Measurements from ENCODE around the gene HS3ST3B1. TPM values are rescaled to one million over a fixed set of nuclear protein-coding genes. Genes with fewer than 3 reads are reported as not detected.

HS3ST3B1 gene
- 1 to 10 TPM in 2 of 4 donors, under 1 TPM in 2; 0.10 to 4.0 (median 0.82) TPM for total RNA-seq

DNA sequence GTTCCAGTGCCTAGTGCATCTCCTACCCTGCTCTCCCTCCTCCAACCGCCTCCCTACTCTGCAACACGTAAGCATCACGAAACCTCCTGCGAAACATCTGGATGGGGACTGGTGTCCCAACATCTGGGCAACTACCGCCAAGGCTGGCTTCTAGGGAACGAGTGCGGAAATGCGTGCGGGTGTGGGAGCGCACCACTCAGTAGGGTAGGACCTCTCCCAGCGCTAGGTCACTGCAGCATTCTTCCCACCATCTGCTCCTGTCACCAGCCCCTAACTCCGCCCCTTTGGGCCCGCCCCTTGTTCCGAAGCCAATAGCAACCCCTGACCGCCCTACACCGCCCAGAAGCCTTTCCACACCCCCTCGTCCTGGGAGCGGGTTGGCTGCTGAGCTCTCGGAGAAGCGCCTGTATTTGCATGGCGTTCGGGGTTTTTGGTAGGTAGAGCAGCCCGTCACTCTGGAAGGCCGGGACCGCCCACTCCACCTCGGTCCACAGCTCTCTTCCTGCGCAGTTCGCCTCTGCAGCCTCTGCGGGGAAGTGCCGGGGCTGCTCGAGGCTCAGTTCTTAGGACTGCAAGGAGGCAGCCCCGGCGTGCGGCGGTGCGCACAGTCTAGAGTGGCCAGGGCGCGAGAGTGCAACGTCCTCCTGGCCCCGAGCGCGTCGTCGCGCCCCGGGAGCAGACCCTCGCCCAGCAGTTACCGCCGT, at the start of gene HS3ST3B1:
HS3ST3B1 (plus strand) TSS at position 507 of the 704 bp plus-strand sequence. CDS start 438 bp downstream, outside the sequence.
- peaks cover 60 to 89% (median 85%) of the 10 kb centered on the region in 3 donors for H3K27me3 ChIP-seq
- intact Hi-C loops (cut with DNase I; ENCODE audit: low total_unique reads) = loop anchor here (2.0 to 5.0 kb wide), 3 partner anchors 94 to 1283 kb away; partner anchors contain the start of gene ELAC2
- TF ChIP-seq POLR2A (IDR thresholded peaks at IDR 0.05) = peak; percentile 77 to 86
- TF ChIP-seq, protein P1, sequence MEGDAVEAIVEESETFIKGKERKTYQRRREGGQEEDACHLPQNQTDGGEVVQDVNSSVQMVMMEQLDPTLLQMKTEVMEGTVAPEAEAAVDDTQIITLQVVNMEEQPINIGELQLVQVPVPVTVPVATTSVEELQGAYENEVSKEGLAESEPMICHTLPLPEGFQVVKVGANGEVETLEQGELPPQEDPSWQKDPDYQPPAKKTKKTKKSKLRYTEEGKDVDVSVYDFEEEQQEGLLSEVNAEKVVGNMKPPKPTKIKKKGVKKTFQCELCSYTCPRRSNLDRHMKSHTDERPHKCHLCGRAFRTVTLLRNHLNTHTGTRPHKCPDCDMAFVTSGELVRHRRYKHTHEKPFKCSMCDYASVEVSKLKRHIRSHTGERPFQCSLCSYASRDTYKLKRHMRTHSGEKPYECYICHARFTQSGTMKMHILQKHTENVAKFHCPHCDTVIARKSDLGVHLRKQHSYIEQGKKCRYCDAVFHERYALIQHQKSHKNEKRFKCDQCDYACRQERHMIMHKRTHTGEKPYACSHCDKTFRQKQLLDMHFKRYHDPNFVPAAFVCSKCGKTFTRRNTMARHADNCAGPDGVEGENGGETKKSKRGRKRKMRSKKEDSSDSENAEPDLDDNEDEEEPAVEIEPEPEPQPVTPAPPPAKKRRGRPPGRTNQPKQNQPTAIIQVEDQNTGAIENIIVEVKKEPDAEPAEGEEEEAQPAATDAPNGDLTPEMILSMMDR (IDR thresholded peaks at IDR 0.05 in 4 of 5, conservative IDR thresholded peaks at IDR 0.05 in 1 of 5) = peak in 1 of 5 experiments; percentile 14

DNA sequence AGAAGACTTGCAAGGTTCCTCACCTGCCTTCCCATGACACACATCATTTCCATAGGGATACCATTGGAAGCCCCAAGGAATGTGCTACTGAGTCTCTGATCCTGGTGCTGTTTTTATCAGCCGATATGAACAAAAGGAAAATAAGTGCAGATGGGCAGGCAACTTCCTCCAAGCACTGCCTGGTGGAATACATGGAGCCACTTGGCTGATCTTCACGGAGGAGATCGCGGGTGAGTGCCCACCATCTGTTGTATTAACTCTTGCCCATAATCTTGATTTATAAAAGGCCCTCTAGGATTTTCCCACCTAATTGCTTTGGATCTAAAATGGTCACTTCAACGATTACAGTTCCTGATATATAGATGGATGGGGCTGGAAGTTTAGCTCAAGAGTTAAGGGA, 39.5 kb upstream of the HS3ST3B1 start:
- no peak overlapping the region for H3K27ac ChIP-seq
- TF ChIP-seq, protein P1 (IDR thresholded peaks at IDR 0.05 in 4 of 5, conservative IDR thresholded peaks at IDR 0.05 in 1 of 5) = no peak
- no peak for TF ChIP-seq POLR2A (IDR thresholded peaks at IDR 0.05)
- in situ Hi-C loops (cut with MboI; ENCODE audit: low sequenced_read_pairs in 4 of 4) = no loop called here
- no peaks in the 10 kb centered on the region for H3K4me1 ChIP-seq
- no peak for ATAC-seq
- no peak overlapping the region for H3K4me3 ChIP-seq
- no peaks in the 10 kb centered on the region for H3K9me3 ChIP-seq
- intact Hi-C loops (cut with DNase I; ENCODE audit: low total_unique reads) = no loop called here
- H3K36me3 ChIP-seq = no peaks in the 10 kb centered on the region
- DNase-seq = no peak
- no peaks in the 10 kb centered on the region for H3K27me3 ChIP-seq

More for the DNA sequence above, at the start of gene HS3ST3B1:
- H3K9me3 ChIP-seq = no peaks in the 10 kb centered on the region
- H3K36me3 ChIP-seq = no peaks in the 10 kb centered on the region
- peak within 1 kb of the TSS; percentile 57 to 74 (median 70) for H3K4me3 ChIP-seq
- peaks cover 35 to 44% of the 10 kb centered on the region in 2 donors for H3K4me1 ChIP-seq
- ATAC-seq = peak; percentile 90 to 95
- peak; percentile 96 to 98 for DNase-seq
- in situ Hi-C loops (cut with MboI; ENCODE audit: low sequenced_read_pairs in 4 of 4) = loop anchor here in 2 of 4 donors (10.0 to 25.0 kb wide), 3 partner anchors 706 to 963 kb away; no protein-coding TSS in a partner anchor
- peak within 1 kb of the TSS; percentile 64 to 80 (median 70) for H3K27ac ChIP-seq

DNA sequence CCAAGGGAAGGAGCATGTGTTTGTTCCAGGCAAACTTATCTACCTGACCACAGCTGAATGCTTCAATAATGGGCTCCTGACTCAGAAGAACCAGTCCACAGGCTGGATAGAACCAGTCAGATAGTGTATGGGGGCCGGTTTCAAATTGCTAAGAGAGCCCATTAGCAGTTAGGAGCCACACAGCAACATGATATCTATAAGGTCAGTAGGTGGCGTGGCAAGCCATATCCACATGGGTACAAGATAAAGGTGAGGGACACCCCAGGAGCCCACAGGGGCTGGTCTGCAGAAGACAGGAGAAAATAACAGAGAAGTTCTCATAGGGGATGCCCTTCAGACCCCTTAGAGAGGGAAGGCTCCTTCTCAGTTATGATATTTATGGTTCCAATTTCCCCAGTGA, 32.6 kb upstream of the HS3ST3B1 start:
- in situ Hi-C loops (cut with MboI; ENCODE audit: low sequenced_read_pairs in 4 of 4) = no loop called here
- no peak for ATAC-seq

DNA sequence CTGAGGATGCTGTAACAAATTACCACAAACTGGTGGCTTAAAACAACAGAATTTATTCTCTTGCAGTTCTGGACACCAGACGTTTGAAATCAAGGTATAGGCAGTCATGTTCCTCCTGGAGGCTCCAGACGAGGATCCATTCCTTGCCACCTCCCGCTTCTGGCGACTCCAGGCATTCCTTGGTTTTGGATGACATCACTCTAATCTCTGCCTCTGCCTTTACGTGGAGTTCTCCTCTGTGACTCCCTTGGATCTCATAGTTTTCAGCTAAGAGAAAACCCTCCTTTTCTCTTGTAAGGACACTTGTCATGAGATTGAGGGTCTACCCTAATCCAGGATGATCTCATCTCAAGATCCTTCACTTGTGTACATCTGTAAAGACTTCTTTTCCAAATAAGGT, 31.4 kb upstream of the HS3ST3B1 start:
- TF ChIP-seq, protein P1 (IDR thresholded peaks at IDR 0.05 in 4 of 5, conservative IDR thresholded peaks at IDR 0.05 in 1 of 5) = no peak
- TF ChIP-seq POLR2A (IDR thresholded peaks at IDR 0.05) = no peak
- H3K9me3 ChIP-seq = no peaks in the 10 kb centered on the region
- no peaks in the 10 kb centered on the region for H3K36me3 ChIP-seq
- no peak for DNase-seq
- intact Hi-C loops (cut with DNase I; ENCODE audit: low total_unique reads) (no loop called here), in situ Hi-C loops (cut with MboI; ENCODE audit: low sequenced_read_pairs in 4 of 4) (no loop called here)
- no peak for ATAC-seq
- no peak overlapping the region for H3K4me3 ChIP-seq
- no peaks in the 10 kb centered on the region for H3K27me3 ChIP-seq
- H3K27ac ChIP-seq = no peak overlapping the region
- H3K4me1 ChIP-seq = no peaks in the 10 kb centered on the region

More for the DNA sequence above, 32.6 kb upstream of the HS3ST3B1 start:
- Histone ChIP-seq H3K27ac (no peak overlapping the region), H3K36me3 (no peaks in the 10 kb centered on the region), H3K4me1 (no peaks in the 10 kb centered on the region), H3K9me3 (no peaks in the 10 kb centered on the region), H3K27me3 (no peaks in the 10 kb centered on the region), H3K4me3 (no peak overlapping the region)
- TF ChIP-seq, protein P1 (IDR thresholded peaks at IDR 0.05 in 4 of 5, conservative IDR thresholded peaks at IDR 0.05 in 1 of 5) = no peak
- TF ChIP-seq POLR2A (IDR thresholded peaks at IDR 0.05) = no peak
- DNase-seq = no peak
- intact Hi-C loops (cut with DNase I; ENCODE audit: low total_unique reads) = no loop called here
